ENCODE measurements around the gene ZNF831. TPM values are rescaled to one million over a fixed set of nuclear protein-coding genes. Genes with fewer than 3 reads are reported as not detected.
A peak's percentile ranks its signal among the peaks of the same experiment; 100 is the strongest.

Gene ZNF831
- total RNA-seq, 2 experiments from 2014 or later, result 7.0 to 8.6 TPM

DNA sequence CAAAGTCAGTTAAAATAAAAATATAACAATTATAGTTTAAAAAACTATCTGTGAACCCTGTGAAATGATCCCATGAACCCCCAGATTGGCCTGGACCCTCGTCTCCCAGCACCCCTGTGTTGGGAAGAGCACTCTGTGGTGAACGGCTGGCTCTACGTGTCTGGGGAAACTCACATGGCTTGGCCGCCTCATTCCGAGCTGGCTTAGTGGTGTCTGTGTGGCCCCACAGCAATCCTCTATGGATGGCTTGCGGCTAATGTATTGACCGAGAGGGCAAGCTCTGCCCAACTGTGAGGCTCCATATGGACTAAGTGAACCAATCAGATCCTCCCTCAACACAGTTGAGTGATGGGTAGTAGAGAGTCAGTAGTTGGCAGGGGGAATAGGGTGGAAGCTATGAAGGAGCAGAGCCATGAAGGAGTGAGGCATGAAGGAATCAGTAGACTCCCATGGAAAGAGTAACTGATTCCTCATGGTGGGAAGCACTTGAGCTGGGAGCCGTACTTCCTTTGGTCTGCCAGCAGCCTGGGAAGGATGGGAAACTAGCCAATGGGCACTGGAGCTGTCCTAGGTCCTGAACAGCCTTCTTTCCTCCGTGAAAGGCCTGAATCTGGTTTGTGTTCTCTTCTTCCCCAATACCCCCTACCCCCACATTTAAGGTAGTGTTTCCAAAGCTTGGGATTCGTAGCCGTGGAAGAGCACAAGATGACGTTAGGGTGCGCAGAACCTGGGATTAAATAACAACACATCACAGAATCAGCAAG lies 21.6 kb upstream of the ZNF831 start:
- CTCF ChIA-PET, result interaction anchor here (0.6 to 1.0 kb wide), 3 partner anchors 22 to 376 kb away, joined by 3 to 4 read pairs (median 3); no protein-coding TSS in a partner anchor
- no peak overlapping the region for H3K27ac Mint-ChIP-seq
- H3K4me3 Mint-ChIP-seq, result no peak overlapping the region
- intact Hi-C loops (cut with DNase I, micrococcal nuclease), result loop anchor here in 1 of 2 experiments (10.0 kb wide), 1 partner anchor 907 kb away; no protein-coding TSS in a partner anchor
- POLR2A ChIA-PET, result no interaction called here
- no peaks in the 10 kb centered on the region for H3K27me3 Mint-ChIP-seq
- DNase-seq, result no peak
- H3K36me3 Mint-ChIP-seq (ENCODE audit: low read depth), result no peaks in the 10 kb centered on the region
- H3K9me3 Mint-ChIP-seq (ENCODE audit: low read depth), result no peaks in the 10 kb centered on the region
- peaks cover 46% of the 10 kb centered on the region for H3K4me1 Mint-ChIP-seq
- ATAC-seq, result no peak

DNA sequence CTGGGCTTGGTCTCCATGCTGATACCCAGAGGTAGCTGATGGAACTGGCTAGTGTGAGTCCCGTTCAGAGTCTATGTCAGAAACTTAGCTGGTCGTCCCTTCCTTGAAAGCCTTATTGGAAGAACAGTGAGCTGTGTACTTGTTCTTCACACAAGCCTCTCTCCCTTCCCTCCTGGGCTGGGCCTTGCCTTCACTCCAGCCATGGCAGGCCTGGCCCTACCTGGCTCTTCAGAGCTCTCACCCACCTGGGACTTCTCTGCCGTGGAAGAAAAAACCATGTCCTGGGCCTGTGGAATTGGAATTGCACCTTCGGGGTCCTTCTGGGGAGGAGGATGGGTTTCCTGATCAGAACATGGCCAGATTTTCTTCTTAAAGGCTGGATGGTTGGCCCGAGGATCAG lies 20.3 kb upstream of the ZNF831 start:
- Mint-ChIP-seq H3K4me1 (peaks cover 49% of the 10 kb centered on the region), H3K27ac (no peak overlapping the region), H3K9me3 (ENCODE audit: low read depth) (no peaks in the 10 kb centered on the region), H3K4me3 (no peak overlapping the region), H3K36me3 (ENCODE audit: low read depth) (peaks cover 10% of the 10 kb centered on the region), H3K27me3 (no peaks in the 10 kb centered on the region)
- DNase-seq, result no peak
- intact Hi-C loops (cut with DNase I, micrococcal nuclease), result loop anchor here in 1 of 2 experiments (10.0 kb wide), 1 partner anchor 909 kb away; no protein-coding TSS in a partner anchor
- CTCF ChIA-PET, result interaction anchor here (0.7 to 1.3 kb wide), 5 partner anchors 12 to 24 kb away, joined by 3 to 4 read pairs (median 3); no protein-coding TSS in a partner anchor
- POLR2A ChIA-PET, result no interaction called here
- no peak for ATAC-seq

DNA sequence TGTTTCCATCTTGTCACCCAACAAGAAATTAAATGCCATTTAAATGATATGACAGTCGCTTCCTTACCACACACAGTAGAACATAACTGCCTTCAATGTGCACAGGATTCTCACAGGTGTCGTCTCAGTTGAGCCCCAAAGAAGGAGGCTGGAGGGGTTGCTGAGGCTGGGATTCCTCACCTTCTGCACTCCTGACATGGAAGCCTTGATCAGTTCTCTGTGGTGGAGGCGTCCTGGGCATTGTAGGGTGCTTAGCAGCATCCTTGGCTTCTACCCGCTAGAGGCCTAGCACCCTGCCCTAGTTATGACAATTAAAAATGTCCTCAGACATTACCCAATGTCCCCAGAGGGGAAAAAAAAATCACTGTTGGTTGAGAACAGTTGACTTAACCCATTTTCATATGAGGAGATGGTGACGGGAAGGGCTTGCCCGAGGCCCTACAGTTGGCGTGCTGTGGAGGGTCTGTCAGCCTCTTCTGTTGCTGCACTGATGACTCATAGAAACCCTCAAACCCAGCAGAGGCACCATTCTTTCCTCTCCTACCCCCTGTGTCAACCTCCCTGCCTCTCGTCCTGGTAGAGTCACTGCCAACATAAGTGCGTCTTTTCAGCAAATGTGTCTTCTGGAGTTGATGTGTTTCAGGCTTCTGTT lies 19.3 kb upstream of the ZNF831 start:
- CTCF ChIA-PET, result interaction anchor here (1.0 to 1.3 kb wide), 4 partner anchors 11 to 23 kb away, joined by 3 to 4 read pairs (median 4); no protein-coding TSS in a partner anchor
- Mint-ChIP-seq H3K9me3 (ENCODE audit: low read depth) (no peaks in the 10 kb centered on the region), H3K36me3 (ENCODE audit: low read depth) (peaks cover 17% of the 10 kb centered on the region), H3K27me3 (no peaks in the 10 kb centered on the region), H3K4me3 (peak overlapping the region; percentile 36), H3K27ac (peak overlapping the region; percentile 99), H3K4me1 (peaks cover 56% of the 10 kb centered on the region)
- intact Hi-C loops (cut with DNase I, micrococcal nuclease), result loop anchor here (1.0 to 10.0 kb wide), 4 partner anchors 21 to 910 kb away; no protein-coding TSS in a partner anchor
- ATAC-seq, result peak; percentile 79
- POLR2A ChIA-PET, result no interaction called here
- DNase-seq, result peak; percentile 75

DNA sequence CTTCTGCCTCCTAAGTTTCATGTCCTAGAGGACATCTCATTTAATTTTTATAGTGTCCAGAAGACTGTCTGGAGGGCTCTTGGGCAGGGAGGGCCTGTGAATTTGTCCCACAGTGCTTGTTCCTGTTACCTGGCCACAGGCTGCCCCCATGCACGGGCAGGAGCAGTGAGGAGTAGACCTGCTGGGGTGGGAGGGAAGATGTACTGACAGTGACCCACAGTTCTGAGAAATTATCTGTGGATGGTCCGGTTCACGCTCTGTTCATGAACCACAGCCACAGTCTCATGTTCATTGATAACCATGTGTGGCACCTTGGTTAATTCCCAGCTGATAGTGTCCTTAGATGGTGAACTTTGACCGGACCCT lies 18.8 kb upstream of the ZNF831 start:
- DNase-seq (no peak), ATAC-seq (no peak)
- CTCF ChIA-PET, result interaction anchor here (0.5 kb wide), 1 partner anchor 360 kb away, joined by 3 read pairs; no protein-coding TSS in a partner anchor
- Mint-ChIP-seq H3K27ac (peak overlapping the region; percentile 99), H3K36me3 (ENCODE audit: low read depth) (peaks cover 17% of the 10 kb centered on the region), H3K4me1 (peaks cover 60% of the 10 kb centered on the region), H3K9me3 (ENCODE audit: low read depth) (no peaks in the 10 kb centered on the region), H3K4me3 (peak overlapping the region; percentile 36), H3K27me3 (no peaks in the 10 kb centered on the region)
- POLR2A ChIA-PET, result no interaction called here
- intact Hi-C loops (cut with DNase I, micrococcal nuclease), result loop anchor here (1.0 to 10.0 kb wide), 6 partner anchors 22 to 910 kb away; partner anchors contain the start of gene ATP5F1E (in 1 of the 2)

DNA sequence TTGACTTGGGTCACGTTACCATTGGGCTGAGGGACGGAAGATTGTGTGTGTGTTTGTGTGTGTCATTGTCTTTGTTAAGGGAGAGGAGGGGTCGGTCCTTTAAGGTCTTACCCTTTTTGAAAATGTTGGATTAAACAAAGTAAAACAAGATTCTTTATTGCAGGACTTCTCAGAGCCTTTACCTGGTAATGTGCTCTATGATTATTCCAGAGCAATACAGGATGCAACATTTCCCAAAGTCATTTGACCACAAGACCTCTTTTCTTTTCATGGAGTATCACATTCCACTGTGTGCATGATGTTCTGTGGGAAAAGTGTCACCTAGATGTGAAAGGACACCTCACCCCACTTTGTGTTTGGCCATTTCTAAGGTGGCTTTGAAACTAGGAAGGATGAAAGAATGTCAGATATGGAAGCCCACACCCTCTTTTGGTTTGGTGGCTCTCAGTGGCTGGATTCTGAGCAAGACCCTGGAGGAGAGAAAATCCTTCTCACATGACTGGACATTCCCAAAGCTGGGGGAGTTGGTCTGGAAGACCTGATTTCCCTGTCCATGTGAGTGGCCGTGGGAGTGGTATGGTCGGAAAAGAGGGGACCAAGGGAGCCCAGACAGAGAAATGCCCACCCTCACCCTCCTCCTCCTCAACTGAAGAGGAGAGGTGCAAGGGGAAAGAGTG lies 18.2 kb upstream of the ZNF831 start:
- Mint-ChIP-seq H3K4me3 (peak overlapping the region; percentile 77), H3K27me3 (no peaks in the 10 kb centered on the region), H3K4me1 (peaks cover 66% of the 10 kb centered on the region), H3K36me3 (ENCODE audit: low read depth) (peaks cover 19% of the 10 kb centered on the region), H3K9me3 (ENCODE audit: low read depth) (no peaks in the 10 kb centered on the region), H3K27ac (peak overlapping the region; percentile 99)
- DNase-seq (no peak), ATAC-seq (no peak)
- POLR2A ChIA-PET, result interaction anchor here (0.6 kb wide), 2 partner anchors 14 to 184 kb away, joined by 3 read pairs; no protein-coding TSS in a partner anchor
- CTCF ChIA-PET, result interaction anchor here (0.5 to 2.1 kb wide), 5 partner anchors 9 to 360 kb away, joined by 3 to 15 read pairs (median 4); no protein-coding TSS in a partner anchor
- intact Hi-C loops (cut with DNase I, micrococcal nuclease), result loop anchor here (5.0 to 10.0 kb wide), 3 partner anchors 113 to 911 kb away; partner anchors contain the start of gene ATP5F1E (in 1 of the 2)

DNA sequence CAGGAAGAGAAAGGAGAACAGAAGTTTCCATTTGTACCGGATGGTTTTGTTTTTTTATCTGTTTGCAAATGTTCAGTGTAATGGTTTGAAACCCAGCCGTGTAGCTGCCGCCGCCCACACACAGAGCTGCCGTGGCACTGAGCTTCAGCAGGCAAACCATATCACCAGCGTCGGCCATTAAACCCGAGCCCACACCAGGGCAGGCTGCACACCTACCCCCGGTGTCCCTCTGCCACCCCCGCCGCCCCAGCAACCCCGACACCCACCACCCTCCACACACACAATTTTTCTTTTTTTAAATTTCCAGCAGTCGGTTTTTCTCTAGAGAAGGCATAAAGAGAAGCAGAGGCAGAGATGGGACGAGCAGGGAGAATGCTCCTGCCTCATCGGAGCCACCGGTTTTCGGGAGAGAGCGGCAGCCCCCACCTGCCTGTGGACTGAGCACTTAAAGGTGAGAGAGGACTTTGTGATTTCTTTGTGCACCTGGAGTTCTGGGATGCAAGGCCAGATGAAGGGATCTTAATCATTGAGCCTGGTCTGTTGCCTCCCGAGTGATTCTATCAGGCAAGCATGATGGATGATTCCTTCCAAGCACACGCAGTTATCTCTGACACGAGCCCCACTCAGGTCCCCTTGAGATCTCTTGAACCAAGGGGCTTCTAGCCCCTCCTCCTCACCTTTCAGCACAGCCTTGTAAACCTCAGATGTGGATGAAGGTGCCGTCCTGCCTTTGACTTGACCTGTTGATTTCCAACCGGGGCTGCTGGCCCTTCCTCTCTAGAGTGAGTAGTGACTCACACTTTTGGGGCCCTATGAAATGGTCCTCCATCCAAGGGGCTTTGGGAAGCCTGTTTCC lies 17.5 kb upstream of the ZNF831 start:
- Mint-ChIP-seq H3K27me3 (no peaks in the 10 kb centered on the region), H3K4me1 (peaks cover 71% of the 10 kb centered on the region), H3K9me3 (ENCODE audit: low read depth) (no peaks in the 10 kb centered on the region), H3K27ac (peak overlapping the region; percentile 99), H3K36me3 (ENCODE audit: low read depth) (peaks cover 19% of the 10 kb centered on the region), H3K4me3 (peak overlapping the region; percentile 77)
- ATAC-seq (peak; percentile 59), DNase-seq (peak; percentile 90)
- intact Hi-C loops (cut with DNase I, micrococcal nuclease), result loop anchor here (1.0 to 10.0 kb wide), 5 partner anchors 20 to 1755 kb away; partner anchors contain the start of genes ATP5F1E (in 1 of the 2) and RBM38 (in 1 of the 2)
- ChIA-PET POLR2A (interaction anchor here (0.6 to 1.3 kb wide), 3 partner anchors 13 to 185 kb away, joined by 3 to 7 read pairs (median 3); no protein-coding TSS in a partner anchor), CTCF (interaction anchor here (0.5 to 2.1 kb wide), 12 partner anchors 9 to 103 kb away, joined by 3 to 15 read pairs (median 4); partner anchors contain the start of gene ZNF831)

DNA sequence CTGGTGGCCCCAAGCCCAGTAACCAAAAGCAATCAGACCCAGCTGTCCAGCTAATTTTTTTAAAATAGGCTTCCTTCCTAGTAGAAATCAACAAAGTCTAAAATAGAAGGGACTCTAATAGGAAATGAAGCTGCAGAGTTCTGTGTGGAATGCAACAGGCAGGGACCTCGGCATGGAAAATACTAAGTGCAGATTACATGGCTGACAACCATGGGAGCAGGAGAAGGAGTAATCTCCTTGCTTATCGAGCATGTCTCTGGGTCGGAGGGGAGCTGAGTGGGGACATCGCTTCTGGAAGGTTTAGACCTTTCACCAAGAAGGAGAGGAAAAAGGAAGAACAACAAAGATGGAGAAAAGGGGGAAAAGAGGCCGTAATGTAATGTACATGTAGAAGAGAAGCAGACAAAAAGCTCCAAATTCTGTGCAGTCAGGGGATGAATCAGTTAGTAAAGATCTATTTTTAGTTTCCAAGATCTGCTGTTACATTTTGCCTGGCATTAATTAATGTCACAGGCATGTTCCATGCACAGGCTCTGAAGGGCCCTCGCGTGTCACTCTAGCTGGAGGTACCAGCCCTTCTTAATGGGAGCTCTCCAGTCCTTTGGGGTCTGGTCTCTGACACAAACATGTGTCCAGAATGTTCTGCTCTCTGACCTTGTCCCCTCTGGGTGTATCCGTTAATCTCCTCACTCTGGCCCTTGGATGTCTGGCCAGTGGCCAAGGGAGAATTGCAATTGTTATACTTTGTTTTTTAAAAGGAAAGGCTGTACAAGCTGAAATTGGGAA lies 16.6 kb upstream of the ZNF831 start:
- Mint-ChIP-seq H3K27ac (peak overlapping the region; percentile 99), H3K27me3 (no peaks in the 10 kb centered on the region), H3K36me3 (ENCODE audit: low read depth) (peaks cover 19% of the 10 kb centered on the region), H3K4me3 (peak overlapping the region; percentile 77), H3K9me3 (ENCODE audit: low read depth) (no peaks in the 10 kb centered on the region), H3K4me1 (peaks cover 79% of the 10 kb centered on the region)
- intact Hi-C loops (cut with DNase I, micrococcal nuclease), result loop anchor here (1.0 to 10.0 kb wide), 6 partner anchors 12 to 1756 kb away; partner anchors contain the start of genes ATP5F1E (in 1 of the 2) and RBM38 (in 1 of the 2)
- ATAC-seq, result no peak
- POLR2A ChIA-PET, result interaction anchor here (0.6 to 1.3 kb wide), 3 partner anchors 12 to 19 kb away, joined by 3 to 7 read pairs (median 4); partner anchors contain the start of gene ZNF831
- no peak for DNase-seq
- CTCF ChIA-PET, result interaction anchor here (0.5 to 2.1 kb wide), 9 partner anchors 12 to 104 kb away, joined by 3 to 15 read pairs (median 4); partner anchors contain the start of gene ZNF831

DNA sequence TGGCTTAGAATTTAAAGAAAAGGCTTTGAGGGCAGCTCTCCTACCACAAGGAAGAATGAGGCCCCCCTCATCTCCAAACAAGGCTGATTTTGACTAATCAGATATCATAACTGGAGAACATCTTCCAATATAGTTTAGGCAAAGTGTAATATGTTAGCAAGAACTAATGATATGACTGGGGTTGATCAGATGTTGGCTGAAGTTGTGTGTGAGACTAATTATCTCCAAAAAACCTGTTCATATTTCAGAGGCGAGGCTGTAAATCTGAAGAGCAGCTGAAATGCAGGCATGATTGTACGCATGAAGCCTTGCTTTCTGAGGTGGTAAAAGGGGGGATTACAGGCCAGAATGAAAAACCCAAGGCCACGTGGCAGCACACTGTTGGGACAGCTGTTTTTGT lies 16.0 kb upstream of the ZNF831 start:
- intact Hi-C loops (cut with DNase I, micrococcal nuclease), result loop anchor here (1.0 to 10.0 kb wide), 5 partner anchors 12 to 1757 kb away; partner anchors contain the start of genes ATP5F1E (in 1 of the 2) and RBM38 (in 1 of the 2)
- Mint-ChIP-seq H3K27ac (peak overlapping the region; percentile 99), H3K4me3 (peak overlapping the region; percentile 77)

More for the DNA sequence above, 16.0 kb upstream of the ZNF831 start:
- H3K27me3 Mint-ChIP-seq, result no peaks in the 10 kb centered on the region
- H3K4me1 Mint-ChIP-seq, result peaks cover 86% of the 10 kb centered on the region
- CTCF ChIA-PET, result interaction anchor here (0.6 to 2.1 kb wide), 7 partner anchors 11 to 413 kb away, joined by 3 to 15 read pairs (median 4); partner anchors contain the start of gene ZNF831
- DNase-seq, result no peak
- H3K36me3 Mint-ChIP-seq (ENCODE audit: low read depth), result peaks cover 22% of the 10 kb centered on the region
- H3K9me3 Mint-ChIP-seq (ENCODE audit: low read depth), result no peaks in the 10 kb centered on the region
- POLR2A ChIA-PET, result interaction anchor here (0.6 to 1.3 kb wide), 3 partner anchors 11 to 18 kb away, joined by 3 to 7 read pairs (median 4); partner anchors contain the start of gene ZNF831
- ATAC-seq, result no peak
